ENCODE measurements around the gene SERPINI1. TPM values are rescaled to one million over a fixed set of nuclear protein-coding genes. Genes with fewer than 3 reads are reported as not detected.
A peak's percentile ranks its signal among the peaks of the same experiment; 100 is the strongest.

The SERPINI1 gene
- total and polyA plus RNA-seq, 3 experiments from 2014 or later: 1.7 to 13.7 (median 1.9) TPM

- no peak overlapping the region for H3K4me3 ChIP-seq (ENCODE audit: low read length)
- H3K4me1 Mint-ChIP-seq: peaks cover 67 to 93% (median 87%) of the 10 kb centered on the region in 3 donors
- CTCF ChIA-PET: no interaction called here
These were observed 25.0 kb upstream of the SERPINI1 start for GRCh38 chr3:167710552-167710951.

GRCh38 chr3:167711439-167711838, 24.1 kb upstream of the SERPINI1 start:
- no peak overlapping the region for H3K4me3 ChIP-seq (ENCODE audit: low read length)
- H3K27me3 ChIP-seq (ENCODE audit: insufficient read depth, low read length, poor library complexity, severe bottlenecking): no peaks in the 10 kb centered on the region
- peaks cover 12% of the 10 kb centered on the region for H3K4me1 ChIP-seq (ENCODE audit: insufficient read depth, low read length)
- ChIA-PET CTCF (no interaction called here), POLR2A (no interaction called here)
- Mint-ChIP-seq H3K27me3 (no peaks in the 10 kb centered on the region), H3K4me3 (no peak overlapping the region), H3K36me3 (peaks cover 4 to 78% (median 31%) of the 10 kb centered on the region in 3 donors), H3K4me1 (peaks cover 68 to 93% (median 86%) of the 10 kb centered on the region in 3 donors), H3K9me3 (no peaks in the 10 kb centered on the region), H3K27ac (peak overlapping the region in 4 of 8 donors; percentile 0 to 70 (median 28))
- H3K27ac ChIP-seq (ENCODE audit: low read depth, low read length): no peak overlapping the region
- no peak for DNase-seq
- peaks cover 14% of the 10 kb centered on the region for H3K36me3 ChIP-seq (ENCODE audit: insufficient read depth, low read length)
- no peaks in the 10 kb centered on the region for H3K9me3 ChIP-seq (ENCODE audit: low read length)

More at GRCh38 chr3:167710552-167710951, 25.0 kb upstream of the SERPINI1 start:
- H3K4me3 Mint-ChIP-seq: no peak overlapping the region
- peaks cover 4 to 79% (median 31%) of the 10 kb centered on the region in 3 donors for H3K36me3 Mint-ChIP-seq
- peaks cover 12% of the 10 kb centered on the region for H3K4me1 ChIP-seq (ENCODE audit: insufficient read depth, low read length)
- POLR2A ChIA-PET: no interaction called here
- peak overlapping the region in 4 of 8 donors; percentile 29 to 76 (median 63) for H3K27ac Mint-ChIP-seq
- no peaks in the 10 kb centered on the region for H3K9me3 ChIP-seq (ENCODE audit: low read length)
- H3K9me3 Mint-ChIP-seq: no peaks in the 10 kb centered on the region
- peaks cover 14% of the 10 kb centered on the region for H3K36me3 ChIP-seq (ENCODE audit: insufficient read depth, low read length)
- DNase-seq: no peak
- no peaks in the 10 kb centered on the region for H3K27me3 ChIP-seq (ENCODE audit: insufficient read depth, low read length, poor library complexity, severe bottlenecking)
- no peak overlapping the region for H3K27ac ChIP-seq (ENCODE audit: low read depth, low read length)
- H3K27me3 Mint-ChIP-seq: no peaks in the 10 kb centered on the region

GRCh38 chr3:167712445-167712844, 23.1 kb upstream of the SERPINI1 start:
- no peak for DNase-seq
- peak overlapping the region in 1 of 7 donors; percentile 18 for H3K4me3 Mint-ChIP-seq
- no peaks in the 10 kb centered on the region for H3K9me3 ChIP-seq (ENCODE audit: low read length)
- no peak overlapping the region for H3K4me3 ChIP-seq (ENCODE audit: low read length)
- CTCF ChIA-PET: no interaction called here
- H3K36me3 Mint-ChIP-seq: peaks cover 4 to 77% (median 31%) of the 10 kb centered on the region in 3 donors
- peaks cover 12% of the 10 kb centered on the region for H3K4me1 ChIP-seq (ENCODE audit: insufficient read depth, low read length)
- POLR2A ChIA-PET: no interaction called here
- H3K36me3 ChIP-seq (ENCODE audit: insufficient read depth, low read length): peaks cover 14% of the 10 kb centered on the region
- no peak overlapping the region for H3K27ac ChIP-seq (ENCODE audit: low read depth, low read length)
- H3K27me3 Mint-ChIP-seq: no peaks in the 10 kb centered on the region
- H3K4me1 Mint-ChIP-seq: peaks cover 70 to 89% (median 86%) of the 10 kb centered on the region in 3 donors
- no peaks in the 10 kb centered on the region for H3K9me3 Mint-ChIP-seq
- H3K27ac Mint-ChIP-seq: peak overlapping the region in 3 of 8 donors; percentile 29 to 61 (median 51)
- H3K27me3 ChIP-seq (ENCODE audit: insufficient read depth, low read length, poor library complexity, severe bottlenecking): no peaks in the 10 kb centered on the region

GRCh38 chr3:167714871-167715270, 20.6 kb upstream of the SERPINI1 start:
- no peaks in the 10 kb centered on the region for H3K9me3 ChIP-seq (ENCODE audit: low read length)
- peaks cover 20% of the 10 kb centered on the region for H3K36me3 ChIP-seq (ENCODE audit: insufficient read depth, low read length)
- no peak overlapping the region for H3K27ac ChIP-seq (ENCODE audit: low read depth, low read length)
- no peaks in the 10 kb centered on the region for H3K27me3 ChIP-seq (ENCODE audit: insufficient read depth, low read length, poor library complexity, severe bottlenecking)
- ChIA-PET POLR2A (no interaction called here), CTCF (no interaction called here)
- peak overlapping the region in 2 of 8 donors; percentile 0 to 2 for H3K27ac Mint-ChIP-seq
- no peaks in the 10 kb centered on the region for H3K27me3 Mint-ChIP-seq
- H3K9me3 Mint-ChIP-seq: no peaks in the 10 kb centered on the region
- H3K4me1 ChIP-seq (ENCODE audit: insufficient read depth, low read length): peaks cover 12% of the 10 kb centered on the region
- no peak for DNase-seq
- H3K4me3 Mint-ChIP-seq: no peak overlapping the region
- peaks cover 67 to 83% (median 82%) of the 10 kb centered on the region in 3 donors for H3K4me1 Mint-ChIP-seq
- H3K4me3 ChIP-seq (ENCODE audit: low read length): no peak overlapping the region
- peaks cover 18 to 77% (median 34%) of the 10 kb centered on the region in 3 donors for H3K36me3 Mint-ChIP-seq

- ChIA-PET CTCF (interaction anchor here (1.0 kb wide), 1 partner anchor 25 kb away, joined by 3 read pairs; no protein-coding TSS in a partner anchor), POLR2A (no interaction called here)
- Mint-ChIP-seq H3K9me3 (no peaks in the 10 kb centered on the region), H3K27ac (no peak overlapping the region), H3K27me3 (no peaks in the 10 kb centered on the region), H3K4me3 (no peak overlapping the region), H3K36me3 (peaks cover 18 to 73% (median 27%) of the 10 kb centered on the region in 3 donors), H3K4me1 (peaks cover 64 to 83% (median 80%) of the 10 kb centered on the region in 3 donors)
- Histone ChIP-seq H3K36me3 (ENCODE audit: insufficient read depth, low read length) (peaks cover 15% of the 10 kb centered on the region), H3K27me3 (ENCODE audit: insufficient read depth, low read length, poor library complexity, severe bottlenecking) (no peaks in the 10 kb centered on the region), H3K4me1 (ENCODE audit: insufficient read depth, low read length) (peaks cover 12% of the 10 kb centered on the region), H3K4me3 (ENCODE audit: low read length) (no peak overlapping the region), H3K27ac (ENCODE audit: low read depth, low read length) (no peak overlapping the region), H3K9me3 (ENCODE audit: low read length) (no peaks in the 10 kb centered on the region)
- no peak for DNase-seq
These were observed 18.6 kb upstream of the SERPINI1 start for GRCh38 chr3:167716920-167717319.

GRCh38 chr3:167718582-167718981, 16.9 kb upstream of the SERPINI1 start:
- ChIA-PET CTCF (interaction anchor here (0.7 kb wide), 1 partner anchor 17 kb away, joined by 4 read pairs; the partner anchor contains the start of gene SERPINI1), POLR2A (no interaction called here)
- no peak for DNase-seq
- no peaks in the 10 kb centered on the region for H3K9me3 ChIP-seq (ENCODE audit: low read length)
- Mint-ChIP-seq H3K9me3 (no peaks in the 10 kb centered on the region), H3K27ac (peak overlapping the region in 1 of 8 donors; percentile 6), H3K36me3 (peaks cover 18 to 76% (median 20%) of the 10 kb centered on the region in 3 donors), H3K27me3 (no peaks in the 10 kb centered on the region), H3K4me3 (no peak overlapping the region), H3K4me1 (peaks cover 61 to 83% (median 80%) of the 10 kb centered on the region in 3 donors)
- H3K27me3 ChIP-seq (ENCODE audit: insufficient read depth, low read length, poor library complexity, severe bottlenecking): no peaks in the 10 kb centered on the region
- H3K4me1 ChIP-seq (ENCODE audit: insufficient read depth, low read length): peaks cover 23% of the 10 kb centered on the region
- no peak overlapping the region for H3K27ac ChIP-seq (ENCODE audit: low read depth, low read length)
- H3K4me3 ChIP-seq (ENCODE audit: low read length): no peak overlapping the region
- H3K36me3 ChIP-seq (ENCODE audit: insufficient read depth, low read length): peaks cover 15% of the 10 kb centered on the region

GRCh38 chr3:167723025-167723512, 12.5 kb upstream of the SERPINI1 start:
- H3K4me3 ChIP-seq (ENCODE audit: low read length): no peak overlapping the region
- peak overlapping the region; percentile 27 for H3K27ac ChIP-seq (ENCODE audit: low read depth, low read length)
- Mint-ChIP-seq H3K4me1 (peaks cover 62 to 85% (median 84%) of the 10 kb centered on the region in 3 donors), H3K4me3 (no peak overlapping the region), H3K27ac (peak overlapping the region in 2 of 8 donors; percentile 50 to 76), H3K27me3 (no peaks in the 10 kb centered on the region), H3K9me3 (no peaks in the 10 kb centered on the region), H3K36me3 (peaks cover 12 to 57% (median 16%) of the 10 kb centered on the region in 3 donors)
- H3K9me3 ChIP-seq (ENCODE audit: low read length): no peaks in the 10 kb centered on the region
- peaks cover 15% of the 10 kb centered on the region for H3K36me3 ChIP-seq (ENCODE audit: insufficient read depth, low read length)
- peaks cover 43% of the 10 kb centered on the region for H3K4me1 ChIP-seq (ENCODE audit: insufficient read depth, low read length)
- no peak for DNase-seq
- CTCF ChIA-PET: interaction anchor here (1.0 kb wide), 1 partner anchor 18 kb away, joined by 4 read pairs; no protein-coding TSS in a partner anchor
- POLR2A ChIA-PET: no interaction called here
- no peaks in the 10 kb centered on the region for H3K27me3 ChIP-seq (ENCODE audit: insufficient read depth, low read length, poor library complexity, severe bottlenecking)

GRCh38 chr3:167723872-167724271, 11.6 kb upstream of the SERPINI1 start:
- POLR2A ChIA-PET: no interaction called here
- Histone ChIP-seq H3K27me3 (ENCODE audit: insufficient read depth, low read length, poor library complexity, severe bottlenecking) (no peaks in the 10 kb centered on the region), H3K27ac (ENCODE audit: low read depth, low read length) (peak overlapping the region; percentile 29), H3K4me3 (ENCODE audit: low read length) (no peak overlapping the region), H3K9me3 (ENCODE audit: low read length) (no peaks in the 10 kb centered on the region), H3K4me1 (ENCODE audit: insufficient read depth, low read length) (peaks cover 49% of the 10 kb centered on the region), H3K36me3 (ENCODE audit: insufficient read depth, low read length) (peaks cover 9% of the 10 kb centered on the region)
- CTCF ChIA-PET: interaction anchor here (1.0 kb wide), 1 partner anchor 17 kb away, joined by 4 read pairs; no protein-coding TSS in a partner anchor
- peaks cover 68 to 90% (median 89%) of the 10 kb centered on the region in 3 donors for H3K4me1 Mint-ChIP-seq
- no peak for DNase-seq
- H3K27ac Mint-ChIP-seq: peak overlapping the region in 3 of 8 donors; percentile 20 to 66 (median 51)
- H3K27me3 Mint-ChIP-seq: no peaks in the 10 kb centered on the region
- H3K36me3 Mint-ChIP-seq: peaks cover 6 to 51% (median 11%) of the 10 kb centered on the region in 3 donors
- no peak overlapping the region for H3K4me3 Mint-ChIP-seq
- no peaks in the 10 kb centered on the region for H3K9me3 Mint-ChIP-seq
